NK-92 (cell line): ENCODE results near the gene EXOSC1.
"Not testable (repeated sequence)": the region's sequence is repeated elsewhere in the genome, so short reads cannot be mapped to it uniquely, and the experiment has no call there.

Source experiments
- DNase-seq: peaks from one replicate; lab custom pipeline; 2025; ENCODE audit not compliant: unreplicated experiment; lab: John Stamatoyannopoulos, UW

EXOSC1 gene, protein sequence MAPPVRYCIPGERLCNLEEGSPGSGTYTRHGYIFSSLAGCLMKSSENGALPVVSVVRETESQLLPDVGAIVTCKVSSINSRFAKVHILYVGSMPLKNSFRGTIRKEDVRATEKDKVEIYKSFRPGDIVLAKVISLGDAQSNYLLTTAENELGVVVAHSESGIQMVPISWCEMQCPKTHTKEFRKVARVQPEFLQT

DNA sequence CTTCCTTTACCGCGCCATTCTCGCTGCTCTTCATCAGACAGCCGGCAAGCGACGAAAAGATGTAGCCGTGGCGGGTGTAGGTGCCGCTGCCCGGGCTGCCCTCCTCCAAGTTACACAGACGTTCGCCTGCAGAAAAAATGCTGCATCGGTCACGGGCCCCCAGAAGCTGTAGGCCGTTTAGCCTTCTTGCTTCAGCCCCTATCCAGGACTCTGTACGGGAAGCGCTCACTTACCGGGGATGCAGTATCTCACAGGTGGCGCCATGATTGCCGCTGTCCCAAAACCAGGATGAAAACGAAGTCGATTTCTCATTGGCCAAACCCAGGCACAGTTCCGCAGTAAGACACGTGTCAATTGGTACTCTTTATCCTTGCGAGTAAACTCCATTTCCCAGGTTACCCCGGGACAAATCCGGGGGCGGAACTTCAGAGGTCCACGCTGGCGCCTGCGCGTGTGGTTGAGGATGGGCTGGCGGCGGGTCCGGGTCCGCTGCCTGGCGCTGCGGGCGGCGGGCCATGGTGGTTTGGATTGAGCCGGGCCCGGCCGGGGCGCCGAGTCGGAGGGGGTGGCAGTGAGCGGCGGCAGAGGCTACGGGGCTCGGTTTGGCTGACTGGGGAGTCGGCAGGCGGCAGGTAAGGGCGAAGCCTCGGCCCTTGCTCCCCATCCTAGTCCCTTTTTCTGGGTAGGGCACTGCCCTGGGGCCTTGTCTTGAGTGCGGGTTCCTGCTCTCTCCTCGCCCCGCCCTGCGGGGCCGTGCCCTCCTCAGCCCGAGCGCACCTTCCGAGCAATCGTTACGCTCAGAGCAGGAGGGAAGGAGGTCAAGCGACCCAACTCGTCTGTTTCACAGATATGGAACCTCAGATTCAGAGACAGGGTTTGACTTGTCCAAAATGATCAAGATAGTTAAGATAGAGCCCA lies at the start of gene EXOSC1, which contains the start of gene ZDHHC16:
EXOSC1 (minus strand) TSS at position 285 of the 918 bp plus-strand sequence; CDS start at position 264, 21 bp downstream.
ZDHHC16 (plus strand) TSS at position 454 of the 918 bp plus-strand sequence. CDS start 5,501 bp downstream, outside the sequence.
- DNase-seq, result peak; percentile 21

DNA sequence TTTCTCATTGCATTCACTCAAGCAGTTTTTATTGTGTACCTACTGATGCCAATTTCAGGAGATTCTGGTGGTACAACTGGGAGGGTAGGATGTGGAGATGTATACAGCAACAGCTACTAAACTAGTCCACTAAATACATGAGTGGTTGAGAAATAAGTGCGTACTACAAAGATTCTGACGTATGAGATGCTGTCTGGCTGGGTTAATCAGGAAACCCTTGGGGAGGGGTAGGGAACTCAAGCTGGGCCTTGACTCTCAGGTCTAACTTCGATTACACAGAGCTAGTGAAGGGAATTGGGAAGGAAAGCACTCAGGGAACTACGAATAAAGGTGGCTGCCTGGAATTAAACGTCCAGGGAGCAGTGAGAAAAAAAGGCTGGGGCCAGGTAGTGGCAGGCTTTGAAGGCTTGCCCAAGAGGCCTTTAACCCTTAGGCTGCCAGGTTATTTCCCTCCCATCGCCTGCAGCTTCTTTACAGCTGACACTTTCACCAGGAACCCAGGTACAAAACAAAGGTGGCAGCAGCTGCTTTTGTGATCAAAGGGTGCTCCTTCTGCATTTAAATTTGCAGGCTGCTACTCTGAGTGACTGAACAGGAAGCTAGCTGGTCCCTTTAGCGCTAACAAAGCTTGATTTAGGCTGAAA lies 49.2 kb upstream of the EXOSC1 start:
- DNase-seq, result no peak

DNA sequence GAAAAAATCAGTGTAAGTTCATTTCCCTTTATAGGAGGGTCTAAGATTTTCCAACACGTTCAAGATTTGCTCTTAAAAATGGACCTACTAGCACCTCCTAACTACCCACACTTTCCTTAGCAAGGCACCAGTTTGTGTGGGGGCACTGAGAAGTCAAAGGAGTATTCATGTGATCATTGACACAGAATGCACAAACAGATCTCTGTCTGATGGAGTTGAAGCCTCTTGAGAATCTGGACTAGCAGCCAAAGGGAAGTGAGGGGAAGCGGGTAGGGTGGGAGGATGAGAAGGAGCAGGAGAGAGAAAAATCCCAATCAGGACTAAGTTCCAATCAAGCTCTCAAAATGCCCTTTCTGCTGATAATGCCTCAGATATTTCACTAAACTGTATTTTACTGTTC lies 48.3 kb upstream of the EXOSC1 start:
- no peak for DNase-seq

DNA sequence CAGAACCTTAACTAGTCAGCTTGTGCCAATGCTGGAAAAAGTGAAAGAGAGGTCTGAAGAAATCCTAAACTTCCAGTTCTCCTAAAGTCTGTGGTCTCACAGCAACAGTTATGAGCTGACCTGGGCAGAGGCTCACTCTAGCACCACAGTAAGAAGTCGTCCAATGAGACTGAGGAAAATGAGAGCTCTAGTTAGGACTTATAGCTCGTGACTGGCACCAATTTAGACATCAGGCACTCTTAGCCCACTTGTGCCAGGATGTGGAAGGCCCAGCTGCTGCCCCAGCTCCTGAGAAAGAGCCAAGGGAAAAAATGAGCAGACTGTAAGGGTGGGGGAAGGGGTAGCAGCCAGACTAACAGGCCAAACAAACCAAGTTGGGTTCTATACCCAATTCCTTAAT lies 44.8 kb upstream of the EXOSC1 start:
- DNase-seq, result no peak

DNA sequence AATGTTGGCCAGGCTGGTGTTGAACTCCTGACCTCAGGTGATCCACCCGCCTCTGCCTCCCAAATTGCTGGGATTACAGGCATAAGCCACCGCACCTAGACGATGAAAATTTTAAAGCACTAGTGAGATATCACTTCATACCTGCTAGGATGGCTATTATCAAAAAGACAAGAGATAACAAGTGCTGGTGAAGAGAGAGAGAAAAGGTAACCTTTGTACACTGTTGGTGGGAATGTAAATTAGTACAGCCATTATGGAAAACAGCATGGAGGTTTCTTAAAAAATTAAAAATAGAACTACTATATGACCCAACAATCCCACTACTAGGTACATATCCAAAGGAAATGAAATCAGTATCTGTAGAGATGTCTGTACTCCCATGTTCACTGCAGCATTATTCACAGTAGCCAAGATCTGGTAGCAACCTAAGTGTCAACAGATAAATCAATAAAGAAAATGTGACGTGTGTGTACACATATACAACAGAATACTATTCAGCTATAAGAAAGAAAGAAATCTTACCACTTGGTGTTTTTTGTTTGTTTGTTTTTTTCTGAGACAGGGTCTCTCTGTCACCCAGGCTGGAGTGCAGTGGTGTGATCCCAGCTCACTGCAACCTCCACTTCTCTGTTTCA lies 40.0 kb upstream of the EXOSC1 start:
- no peak for DNase-seq

DNA sequence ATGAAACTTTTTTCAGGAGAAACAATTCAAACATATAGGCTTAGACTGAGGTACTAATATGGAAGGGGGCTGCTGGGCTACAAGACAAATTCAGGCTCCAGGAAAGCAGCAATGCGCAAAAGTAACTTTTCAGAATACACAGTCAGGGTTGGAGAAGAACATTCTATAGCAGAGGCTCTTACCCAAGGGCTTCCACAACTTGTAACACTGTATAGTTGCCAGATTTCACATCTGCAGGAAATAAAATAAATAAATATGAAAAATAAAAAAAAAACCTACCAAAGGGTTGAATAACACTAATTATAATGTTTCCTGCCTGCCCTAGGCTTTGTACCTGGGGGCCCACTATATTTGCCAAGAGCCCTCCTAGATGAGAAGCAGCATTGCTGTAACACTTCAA lies 38.1 kb upstream of the EXOSC1 start:
- DNase-seq, result no peak

DNA sequence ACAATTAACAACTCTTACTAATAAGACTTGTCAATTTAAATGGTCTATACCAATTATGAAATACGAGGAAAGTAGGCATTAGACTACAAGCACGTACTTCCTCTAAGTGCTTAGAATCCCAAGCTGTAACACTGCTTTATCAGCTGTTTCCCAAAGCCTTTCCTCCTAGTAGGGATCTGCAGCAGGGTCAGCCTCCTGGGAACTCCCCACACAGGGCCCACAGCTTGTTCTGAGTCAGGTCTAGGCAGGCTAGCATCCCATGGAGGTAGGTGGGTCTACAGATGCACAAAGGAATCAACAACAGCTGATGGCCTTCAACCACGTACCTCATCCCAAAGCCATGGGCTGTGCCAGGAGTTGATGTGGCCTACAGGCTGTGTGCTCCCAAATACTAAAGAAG lies 37.7 kb upstream of the EXOSC1 start:
- DNase-seq, result no peak

DNA sequence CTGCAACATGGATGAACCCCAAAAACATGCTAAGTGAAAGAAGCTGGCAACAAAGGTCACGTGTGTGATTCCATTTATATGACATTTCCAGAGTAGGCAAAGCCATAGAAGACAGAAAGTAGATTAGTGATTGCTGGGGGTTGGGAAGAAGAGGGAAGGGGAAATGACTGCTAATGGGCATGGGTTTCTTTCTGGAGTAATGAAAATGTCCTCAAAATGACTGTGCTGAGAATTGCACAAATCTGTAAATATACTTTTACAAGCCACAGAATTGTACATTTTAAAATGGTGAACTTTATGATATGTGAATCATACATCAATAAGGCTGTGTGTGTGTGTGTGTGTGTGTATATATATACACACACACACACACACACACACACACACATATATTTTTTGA lies 36.6 kb upstream of the EXOSC1 start:
- no peak for DNase-seq

DNA sequence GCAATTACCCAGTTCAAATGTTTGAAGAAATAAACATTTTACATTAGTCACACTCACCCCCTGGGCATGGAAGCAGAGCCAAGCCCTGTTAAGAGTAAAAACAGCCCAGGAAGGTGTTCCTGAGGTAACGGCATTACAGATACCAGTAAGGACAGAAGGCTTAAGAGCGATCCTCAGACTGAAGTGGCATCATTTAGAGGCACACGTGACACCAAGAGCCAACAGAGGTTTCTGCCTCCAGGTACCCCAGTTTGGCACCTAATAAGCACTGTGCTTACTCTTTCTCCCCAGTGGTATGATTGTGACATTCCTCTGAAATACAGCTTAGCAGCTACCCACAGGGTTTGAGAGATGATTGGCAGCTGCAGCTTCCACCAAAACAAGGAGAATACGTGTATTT lies 35.3 kb upstream of the EXOSC1 start:
- DNase-seq, result no peak

DNA sequence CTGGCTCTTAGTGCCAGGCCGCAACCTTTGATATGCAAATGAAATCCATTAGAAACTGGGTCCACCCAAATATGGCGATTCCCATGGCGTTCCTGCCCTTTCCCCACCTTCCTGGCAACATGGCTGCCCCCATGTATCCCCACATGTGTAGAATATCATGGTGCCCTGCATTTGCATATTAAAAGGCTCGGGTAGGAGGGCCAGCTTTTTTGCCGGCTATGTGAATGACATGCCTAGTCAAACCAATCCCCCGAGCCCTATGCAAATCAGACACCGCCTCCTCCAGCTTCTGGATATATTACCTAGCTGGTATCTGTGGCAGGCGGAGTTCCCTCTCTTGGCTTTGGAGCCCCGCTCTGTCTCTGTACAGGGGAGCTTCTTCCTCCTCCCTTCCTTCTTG lies 34.1 kb upstream of the EXOSC1 start:
- no peak for DNase-seq

DNA sequence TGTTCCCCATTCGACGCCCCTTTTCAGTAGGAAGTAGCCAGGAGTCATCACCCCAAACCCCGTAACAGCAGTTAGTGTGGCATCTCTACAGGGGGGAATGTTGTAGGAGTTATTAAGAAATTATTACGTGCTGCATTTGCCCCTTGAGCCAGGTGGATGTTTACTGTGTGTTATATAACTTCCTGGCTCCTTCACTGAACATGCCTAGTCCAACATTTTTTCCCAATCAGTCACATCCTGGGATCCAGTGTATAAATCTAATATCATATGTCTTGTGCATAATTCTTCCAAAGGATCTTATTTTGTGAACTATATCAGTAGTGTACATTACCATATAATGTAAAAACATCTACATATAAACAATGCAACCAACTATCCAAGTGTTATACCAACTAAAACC lies 33.6 kb upstream of the EXOSC1 start:
- not testable (repeated sequence) for DNase-seq

DNA sequence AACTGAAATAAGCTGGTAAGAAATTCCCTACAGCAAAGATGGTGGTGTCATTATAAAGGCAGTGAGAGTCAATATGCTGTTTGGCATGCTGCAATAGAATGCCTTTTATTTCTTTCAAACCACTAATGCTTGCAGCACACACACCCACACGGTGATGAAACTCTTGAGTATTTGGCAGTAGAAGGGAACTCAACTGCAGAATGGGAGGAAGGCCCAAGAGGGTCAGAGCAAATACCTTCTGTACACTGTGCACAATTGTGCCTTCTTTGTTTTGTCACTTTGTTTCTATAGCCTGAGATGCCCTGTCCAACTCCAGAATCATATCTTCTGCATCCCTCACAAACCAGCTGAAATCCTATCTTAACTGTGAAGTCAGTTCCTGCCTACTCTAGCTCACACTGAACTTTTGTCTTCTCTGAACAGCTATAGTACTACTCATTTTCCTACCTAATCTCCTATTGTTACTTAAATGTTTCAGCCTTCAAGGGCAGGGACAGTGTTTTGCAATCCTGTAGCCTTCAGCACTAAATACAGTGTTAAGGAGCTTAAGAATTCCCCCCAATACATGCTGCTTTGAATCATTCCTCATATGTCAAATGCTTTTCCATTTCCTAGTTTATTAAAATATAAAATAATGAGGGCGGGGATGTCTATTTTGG lies 30.3 kb upstream of the EXOSC1 start:
- DNase-seq, result no peak

DNA sequence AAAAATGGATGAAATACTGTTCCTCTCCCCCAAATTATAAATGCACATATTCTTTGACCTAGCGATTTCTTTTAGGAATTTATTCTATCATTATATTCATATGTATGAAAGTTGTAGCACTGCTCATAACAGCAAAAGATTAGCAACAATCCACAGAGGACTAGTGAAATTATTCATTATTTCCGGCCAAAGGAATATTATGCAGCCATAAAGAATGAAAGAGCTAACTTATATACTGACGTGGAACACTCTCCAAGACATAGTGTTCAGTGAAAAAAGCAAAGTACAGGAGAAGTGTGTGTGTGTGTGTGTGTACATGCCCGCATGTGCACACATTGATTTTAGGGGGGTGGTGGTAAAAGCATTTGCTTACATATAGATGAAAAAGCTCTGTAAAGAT lies 29.1 kb upstream of the EXOSC1 start:
- DNase-seq, result no peak

DNA sequence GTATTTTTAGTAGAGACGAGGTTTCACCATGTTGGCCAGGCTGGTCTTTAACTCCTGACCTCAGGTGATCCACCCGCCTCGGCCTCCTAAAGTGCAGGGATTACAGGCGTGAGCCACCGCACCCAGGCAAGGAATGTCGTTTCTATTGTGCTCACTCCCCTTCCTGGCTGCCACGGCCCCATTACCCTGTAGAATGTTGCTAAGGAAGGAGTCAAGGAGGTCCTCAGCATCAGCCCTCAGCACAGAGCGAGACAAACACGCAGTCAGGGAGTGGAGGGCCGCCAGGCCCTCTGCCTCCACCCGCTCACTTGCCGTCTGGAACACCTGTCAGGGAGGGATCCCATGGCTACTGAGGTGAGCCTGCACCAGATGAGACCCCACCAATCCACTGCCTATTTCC lies 23.0 kb upstream of the EXOSC1 start:
- DNase-seq, result not testable (repeated sequence)

DNA sequence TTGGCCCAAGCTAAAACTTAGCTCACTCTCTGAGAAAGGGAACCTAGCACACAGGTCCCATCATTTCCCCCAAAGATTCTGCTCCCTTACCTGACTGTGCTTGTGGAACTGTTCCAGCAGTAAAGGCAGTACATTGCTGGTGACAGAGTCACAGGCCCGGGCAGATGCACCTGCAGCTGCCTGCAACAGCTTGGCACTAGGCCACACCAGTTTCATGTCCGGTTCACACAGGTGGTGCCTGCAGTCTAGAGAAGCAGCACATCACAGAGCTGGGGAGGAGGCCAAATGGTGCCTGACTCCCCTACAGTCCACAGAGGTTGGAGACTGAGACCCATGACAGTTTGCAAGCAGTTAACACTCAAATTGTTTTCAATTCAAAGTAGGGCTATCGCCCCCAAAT lies 22.4 kb upstream of the EXOSC1 start:
- DNase-seq, result no peak

DNA sequence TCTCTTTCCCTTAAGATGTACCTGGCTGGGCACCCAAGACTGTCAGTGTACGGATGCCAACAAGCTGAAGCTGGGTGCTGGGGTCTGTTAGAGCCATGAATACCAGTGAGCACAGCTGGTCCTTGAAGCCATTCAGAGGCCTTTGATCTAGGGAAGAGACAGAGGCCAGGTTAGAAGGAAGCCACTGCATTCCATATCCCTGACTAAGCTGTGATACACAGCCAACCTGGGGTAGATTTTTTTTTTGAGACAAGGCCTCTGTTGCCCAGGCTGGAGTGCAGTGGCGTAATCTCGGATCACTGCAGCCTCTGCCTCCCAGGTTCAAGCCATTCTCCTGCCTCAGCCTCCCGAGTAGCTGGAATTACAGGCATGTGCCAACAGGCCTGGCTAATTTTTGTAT lies 20.9 kb upstream of the EXOSC1 start:
- DNase-seq, result no peak

DNA sequence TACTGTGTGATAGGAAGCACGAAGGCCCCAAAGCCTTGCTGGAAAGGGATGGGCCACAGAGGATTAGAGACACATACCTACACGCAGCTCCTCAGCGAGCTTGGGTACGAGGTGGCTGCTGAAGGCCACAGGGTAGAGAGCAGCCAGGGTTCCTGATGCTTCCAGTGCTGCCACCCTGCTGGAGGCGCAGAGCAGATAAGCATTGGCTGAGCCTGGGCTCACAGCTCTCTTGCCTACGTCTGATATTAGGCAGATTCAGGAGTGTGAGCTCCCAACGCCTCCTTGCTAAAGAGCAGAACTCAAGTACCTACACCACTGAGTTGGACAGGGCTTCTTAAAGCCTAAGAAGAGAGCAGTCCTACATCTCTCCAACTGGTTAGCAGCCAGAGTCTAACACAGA lies 20.2 kb upstream of the EXOSC1 start:
- no peak for DNase-seq

DNA sequence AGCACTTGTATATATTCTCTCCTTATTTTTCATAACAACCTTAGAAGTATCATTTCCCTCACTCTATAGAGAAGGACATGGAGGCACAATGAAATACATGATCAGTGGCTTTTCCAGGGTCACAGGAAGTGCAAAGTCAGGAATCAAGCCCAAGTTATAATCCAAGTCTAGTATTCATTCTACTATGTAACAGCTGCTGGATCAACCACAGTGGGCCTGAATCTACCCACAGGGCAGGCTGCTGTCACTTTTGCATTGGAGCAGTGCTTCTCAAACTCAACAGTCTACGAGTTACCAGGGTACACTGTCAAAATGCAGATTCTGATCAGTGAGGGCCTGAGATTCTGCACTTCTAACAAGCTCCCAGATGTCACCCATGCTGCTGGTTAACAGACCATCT lies 18.4 kb upstream of the EXOSC1 start:
- DNase-seq, result no peak

DNA sequence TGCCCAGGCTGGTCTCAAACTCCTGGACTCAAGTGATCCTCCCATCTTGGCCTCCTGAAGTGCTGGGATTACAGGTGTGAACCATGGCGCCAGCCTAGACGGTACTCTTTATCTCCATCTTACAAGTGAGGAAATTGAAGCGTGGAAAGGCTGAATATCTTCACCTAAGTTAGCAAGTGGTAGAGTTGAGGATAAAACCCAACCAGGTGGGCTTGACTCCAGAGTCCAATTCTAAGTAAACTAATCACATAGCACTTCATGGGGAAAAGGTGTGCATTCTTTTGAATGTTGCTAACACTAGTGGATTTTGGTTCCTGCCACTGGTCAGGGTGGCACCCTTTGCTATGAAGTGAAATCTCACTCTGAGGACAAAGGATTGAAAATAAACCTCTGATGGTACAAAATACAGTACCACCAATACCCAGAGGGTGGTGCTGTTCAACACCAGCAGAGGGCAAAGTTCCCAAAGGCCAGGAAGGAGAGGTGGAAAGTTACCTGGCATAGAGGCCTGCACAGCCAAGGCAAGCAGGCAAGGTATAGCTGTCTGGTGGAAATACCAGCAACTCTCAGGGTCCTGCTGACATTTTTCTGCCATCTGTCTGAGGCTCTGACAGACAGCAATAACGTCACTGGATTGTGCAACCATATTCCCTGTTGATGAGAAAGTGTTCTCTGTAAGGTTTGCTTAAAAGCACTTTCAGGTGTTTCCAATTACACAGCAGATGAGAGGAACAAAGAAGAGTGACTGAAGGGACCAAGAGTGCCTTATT lies 17.7 kb upstream of the EXOSC1 start:
- DNase-seq, result no peak

DNA sequence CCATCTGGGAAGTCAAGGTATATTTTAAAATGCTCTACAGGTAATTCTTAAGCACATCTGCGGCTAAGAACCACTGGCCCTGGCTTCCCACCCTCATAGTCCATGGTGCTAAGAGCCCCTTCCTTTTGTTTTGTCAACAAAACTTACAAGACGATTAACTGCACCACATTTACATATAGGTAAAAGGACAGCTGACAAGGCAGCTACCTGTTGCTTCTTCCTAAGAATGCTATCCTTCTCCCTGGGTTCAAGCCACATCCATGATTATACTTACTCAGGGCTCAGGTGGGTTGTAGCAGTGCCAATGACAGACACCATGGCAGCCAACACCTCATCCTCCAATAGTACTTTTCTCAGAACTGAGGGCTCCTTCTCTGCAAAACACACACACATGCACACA lies 16.5 kb upstream of the EXOSC1 start:
- DNase-seq, result no peak
